Colonic mucosa (tissue), 4 donors: ENCODE measurements around the gene MCHR2. TPM values are rescaled to one million over a fixed set of nuclear protein-coding genes. Genes with fewer than 3 reads are reported as not detected.

Experiments used
- DNase-seq: peaks from one replicate; pipeline ENCODE4 v3.0.0-alpha.2; 2020
- H3K27ac ChIP-seq: fragments of 200-600 bp; one replicate; pipeline ENCODE4 v1.8.0; 2021
- H3K27me3 ChIP-seq: fragments of 200-600 bp; one replicate; pipeline ENCODE4 v1.8.0; 2021
- H3K36me3 ChIP-seq: fragments of 200-600 bp; one replicate; pipeline ENCODE4 v1.8.0; 2021
- H3K4me1 ChIP-seq: fragments of 200-600 bp; one replicate; pipeline ENCODE4 v1.8.0; 2021; ENCODE audit warnings: mild to moderate bottlenecking
- H3K4me3 ChIP-seq: fragments of 200-600 bp; one replicate; pipeline ENCODE4 v1.8.0; 2021
- H3K9ac ChIP-seq, 2 donors: one replicate each; pipeline ENCODE4 v1.7.0; 2013; ENCODE audit warnings: control low read depth in 2 of 2, low read depth in 2 of 2, low read length in 2 of 2
- H3K9me3 ChIP-seq: fragments of 200-600 bp; one replicate; pipeline ENCODE4 v1.8.0; 2021
- intact Hi-C: fragments of 100-400 bp; cut with DNase I; formaldehyde crosslinking; loops from one replicate; pipeline ENCODE4 v1.14.1; 2022
- total RNA-seq, 2 donors: library from RNA; stranded (reverse); fragmentation: NEBNext Ultra II Directional in 1 of 2; extraction: Animal tissue kit (Norgen Biotek cat#: 25700) in 1 of 2; gene quantifications; one replicate each; pipeline ENCODE4 v1.2.1, GENCODE V29; 2021
- TF ChIP-seq, protein P1 (sequence below): fragments of 200-600 bp; IDR thresholded peaks from one replicate; pipeline ENCODE4 v1.8.0; 2022; ENCODE audit warnings: antibody characterized with exemption, mild to moderate bottlenecking
- donor health status: healthy.
- donor health status: DM: no; HTN: no; CAD: no.
- donor health status: DM: no; HTN: no; CAD: no.

Gene MCHR2
- total RNA-seq, 2 donors from 2014 or later, result not detected

DNA sequence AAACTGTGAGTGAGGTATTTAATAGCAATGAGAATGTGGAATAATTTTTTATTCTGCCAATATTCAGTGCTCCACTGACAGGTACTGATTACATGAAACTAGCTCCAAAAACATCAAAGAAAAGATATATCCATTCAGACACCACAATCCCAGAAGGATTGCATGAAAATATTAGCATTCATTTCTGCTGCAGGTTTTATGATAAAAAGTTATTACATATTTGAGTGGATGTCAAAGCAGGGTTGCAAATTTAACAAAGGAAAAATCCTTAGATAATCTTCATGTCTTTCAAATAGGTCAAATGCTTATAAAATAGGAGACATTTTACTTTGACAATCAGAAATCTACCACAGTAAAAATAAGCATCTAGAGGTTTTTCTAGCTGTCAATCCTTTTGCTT lies 13.3 kb downstream of the MCHR2 start:
- H3K4me1 ChIP-seq, result no peaks in the 10 kb centered on the region
- no peaks in the 10 kb centered on the region for H3K27me3 ChIP-seq
- no peak overlapping the region for H3K27ac ChIP-seq
- no peak overlapping the region for H3K4me3 ChIP-seq
- no peaks in the 10 kb centered on the region for H3K36me3 ChIP-seq
- TF ChIP-seq, protein P1, sequence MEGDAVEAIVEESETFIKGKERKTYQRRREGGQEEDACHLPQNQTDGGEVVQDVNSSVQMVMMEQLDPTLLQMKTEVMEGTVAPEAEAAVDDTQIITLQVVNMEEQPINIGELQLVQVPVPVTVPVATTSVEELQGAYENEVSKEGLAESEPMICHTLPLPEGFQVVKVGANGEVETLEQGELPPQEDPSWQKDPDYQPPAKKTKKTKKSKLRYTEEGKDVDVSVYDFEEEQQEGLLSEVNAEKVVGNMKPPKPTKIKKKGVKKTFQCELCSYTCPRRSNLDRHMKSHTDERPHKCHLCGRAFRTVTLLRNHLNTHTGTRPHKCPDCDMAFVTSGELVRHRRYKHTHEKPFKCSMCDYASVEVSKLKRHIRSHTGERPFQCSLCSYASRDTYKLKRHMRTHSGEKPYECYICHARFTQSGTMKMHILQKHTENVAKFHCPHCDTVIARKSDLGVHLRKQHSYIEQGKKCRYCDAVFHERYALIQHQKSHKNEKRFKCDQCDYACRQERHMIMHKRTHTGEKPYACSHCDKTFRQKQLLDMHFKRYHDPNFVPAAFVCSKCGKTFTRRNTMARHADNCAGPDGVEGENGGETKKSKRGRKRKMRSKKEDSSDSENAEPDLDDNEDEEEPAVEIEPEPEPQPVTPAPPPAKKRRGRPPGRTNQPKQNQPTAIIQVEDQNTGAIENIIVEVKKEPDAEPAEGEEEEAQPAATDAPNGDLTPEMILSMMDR, result no peak
- no peak overlapping the region for H3K9ac ChIP-seq
- H3K9me3 ChIP-seq, result no peaks in the 10 kb centered on the region
- intact Hi-C loops, result no loop called here
- DNase-seq, result no peak

- no peak overlapping the region for H3K9ac ChIP-seq
- TF ChIP-seq, protein P1, result no peak
- intact Hi-C loops, result no loop called here
- H3K9me3 ChIP-seq, result no peaks in the 10 kb centered on the region
- no peaks in the 10 kb centered on the region for H3K36me3 ChIP-seq
- DNase-seq, result no peak
- no peak overlapping the region for H3K27ac ChIP-seq
- no peaks in the 10 kb centered on the region for H3K27me3 ChIP-seq
- no peaks in the 10 kb centered on the region for H3K4me1 ChIP-seq
- H3K4me3 ChIP-seq, result no peak overlapping the region
These were observed 14.1 kb downstream of the MCHR2 start for GRCh38 chr6:99979953-99980352.

- TF ChIP-seq, protein P1, result no peak
- no peak overlapping the region for H3K27ac ChIP-seq
These were observed 27.0 kb downstream of the MCHR2 start for GRCh38 chr6:99967052-99967451.

GRCh38 chr6:99960027-99960426 lies 34.0 kb downstream of the MCHR2 start:
- Histone ChIP-seq H3K9ac (no peak overlapping the region), H3K36me3 (no peaks in the 10 kb centered on the region), H3K4me3 (no peak overlapping the region), H3K4me1 (no peaks in the 10 kb centered on the region), H3K27ac (no peak overlapping the region), H3K27me3 (no peaks in the 10 kb centered on the region), H3K9me3 (no peaks in the 10 kb centered on the region)
- intact Hi-C loops, result no loop called here
- DNase-seq, result no peak
- TF ChIP-seq, protein P1, result no peak

More at GRCh38 chr6:99967052-99967451, 27.0 kb downstream of the MCHR2 start:
- no peaks in the 10 kb centered on the region for H3K27me3 ChIP-seq
- intact Hi-C loops, result no loop called here
- no peak overlapping the region for H3K9ac ChIP-seq
- H3K4me3 ChIP-seq, result no peak overlapping the region
- DNase-seq, result no peak
- no peaks in the 10 kb centered on the region for H3K36me3 ChIP-seq
- no peaks in the 10 kb centered on the region for H3K4me1 ChIP-seq
- no peaks in the 10 kb centered on the region for H3K9me3 ChIP-seq

- TF ChIP-seq, protein P1, result no peak
- no peak overlapping the region for H3K9ac ChIP-seq
- H3K27ac ChIP-seq, result no peak overlapping the region
- no peaks in the 10 kb centered on the region for H3K4me1 ChIP-seq
- H3K9me3 ChIP-seq, result no peaks in the 10 kb centered on the region
- intact Hi-C loops, result no loop called here
- H3K4me3 ChIP-seq, result no peak overlapping the region
- no peaks in the 10 kb centered on the region for H3K27me3 ChIP-seq
- no peaks in the 10 kb centered on the region for H3K36me3 ChIP-seq
- no peak for DNase-seq
These were observed 42.8 kb downstream of the MCHR2 start for GRCh38 chr6:99951016-99951805.
